Astrocyte of the spinal cord (primary cell): Measurements from ENCODE around the gene ACER3.
A peak's percentile ranks its signal among the peaks of the same experiment; 100 is the strongest.

ENCODE experiments used
- DNase-seq: peaks from one replicate; pipeline ENCODE4 v3.0.0; 2011; ENCODE audit warnings: low read depth, low spot score
- H3K4me3 ChIP-seq: 2 replicates; pipeline ENCODE4 v1.5.1; 2011; ENCODE audit warnings: low read depth, mild to moderate bottlenecking, low read length, moderate library complexity
- in situ Hi-C: cut with HindIII; loops from 2 replicates; pipeline ENCODE4 v1.10.0; 2017; ENCODE audit warnings: low sequenced_read_pairs
- TF ChIP-seq, protein P1 (sequence below): IDR thresholded peaks from 2 replicates; pipeline ENCODE4 v1.5.1; 2012; ENCODE audit warnings: low read depth, mild to moderate bottlenecking, low read length, inconsistent platforms

The ACER3 gene

DNA sequence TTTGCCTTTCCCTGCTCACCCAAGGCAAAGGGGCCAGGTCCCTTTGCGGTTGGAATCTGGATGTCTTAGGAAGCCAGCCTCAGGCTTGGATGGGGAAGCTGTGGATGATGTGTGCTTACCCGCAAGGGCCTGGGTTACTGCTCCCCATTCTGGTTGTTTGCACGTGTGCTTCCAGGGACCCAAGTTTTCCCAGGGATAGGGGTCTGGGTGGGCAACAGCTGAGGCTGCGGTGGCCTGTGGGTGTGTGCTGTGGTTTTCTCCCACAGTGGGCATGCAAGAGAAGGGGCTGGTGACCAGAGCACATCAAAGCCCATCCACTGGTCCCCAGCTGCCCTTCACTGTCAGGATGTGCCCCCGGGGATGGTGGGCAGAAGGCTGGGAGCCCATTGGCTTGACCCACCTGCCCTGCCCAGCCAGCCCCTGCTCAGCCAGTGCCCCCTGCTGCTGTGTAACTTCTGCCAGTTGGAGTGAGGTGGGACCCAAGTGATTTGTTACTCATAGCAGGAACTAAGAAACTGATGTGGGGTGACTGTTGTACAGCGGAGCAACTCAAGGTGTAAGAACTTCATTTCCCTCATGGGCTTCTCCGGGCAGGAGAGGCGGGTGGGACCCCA is 209.4 kb downstream of the ACER3 start:
- no peak for DNase-seq
- TF ChIP-seq, protein P1, sequence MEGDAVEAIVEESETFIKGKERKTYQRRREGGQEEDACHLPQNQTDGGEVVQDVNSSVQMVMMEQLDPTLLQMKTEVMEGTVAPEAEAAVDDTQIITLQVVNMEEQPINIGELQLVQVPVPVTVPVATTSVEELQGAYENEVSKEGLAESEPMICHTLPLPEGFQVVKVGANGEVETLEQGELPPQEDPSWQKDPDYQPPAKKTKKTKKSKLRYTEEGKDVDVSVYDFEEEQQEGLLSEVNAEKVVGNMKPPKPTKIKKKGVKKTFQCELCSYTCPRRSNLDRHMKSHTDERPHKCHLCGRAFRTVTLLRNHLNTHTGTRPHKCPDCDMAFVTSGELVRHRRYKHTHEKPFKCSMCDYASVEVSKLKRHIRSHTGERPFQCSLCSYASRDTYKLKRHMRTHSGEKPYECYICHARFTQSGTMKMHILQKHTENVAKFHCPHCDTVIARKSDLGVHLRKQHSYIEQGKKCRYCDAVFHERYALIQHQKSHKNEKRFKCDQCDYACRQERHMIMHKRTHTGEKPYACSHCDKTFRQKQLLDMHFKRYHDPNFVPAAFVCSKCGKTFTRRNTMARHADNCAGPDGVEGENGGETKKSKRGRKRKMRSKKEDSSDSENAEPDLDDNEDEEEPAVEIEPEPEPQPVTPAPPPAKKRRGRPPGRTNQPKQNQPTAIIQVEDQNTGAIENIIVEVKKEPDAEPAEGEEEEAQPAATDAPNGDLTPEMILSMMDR, result no peak
- in situ Hi-C loops, result no loop called here
- H3K4me3 ChIP-seq, result no peak overlapping the region

DNA sequence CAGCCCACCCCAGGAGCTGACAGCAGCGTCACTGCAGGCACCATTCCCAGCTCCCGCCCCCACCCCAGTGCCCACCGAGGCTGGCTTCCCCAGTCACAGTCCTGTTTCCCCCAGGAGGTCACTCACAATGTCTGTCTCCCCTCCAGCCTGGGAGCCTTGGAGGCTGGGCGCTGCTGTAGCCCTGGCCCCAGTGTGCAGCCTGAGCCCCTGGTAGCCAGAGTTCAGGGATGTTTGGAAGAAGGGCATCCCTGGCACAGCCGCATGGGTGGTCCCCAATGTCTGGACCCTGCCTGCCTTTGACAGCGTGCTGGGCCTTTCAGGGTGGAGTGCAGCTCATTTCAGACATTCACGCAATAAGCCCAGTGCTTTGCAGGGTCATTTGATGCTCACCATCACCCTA is 210.4 kb downstream of the ACER3 start:
- DNase-seq, result no peak
- H3K4me3 ChIP-seq, result no peak overlapping the region
- in situ Hi-C loops, result no loop called here
- TF ChIP-seq, protein P1, result no peak

DNA sequence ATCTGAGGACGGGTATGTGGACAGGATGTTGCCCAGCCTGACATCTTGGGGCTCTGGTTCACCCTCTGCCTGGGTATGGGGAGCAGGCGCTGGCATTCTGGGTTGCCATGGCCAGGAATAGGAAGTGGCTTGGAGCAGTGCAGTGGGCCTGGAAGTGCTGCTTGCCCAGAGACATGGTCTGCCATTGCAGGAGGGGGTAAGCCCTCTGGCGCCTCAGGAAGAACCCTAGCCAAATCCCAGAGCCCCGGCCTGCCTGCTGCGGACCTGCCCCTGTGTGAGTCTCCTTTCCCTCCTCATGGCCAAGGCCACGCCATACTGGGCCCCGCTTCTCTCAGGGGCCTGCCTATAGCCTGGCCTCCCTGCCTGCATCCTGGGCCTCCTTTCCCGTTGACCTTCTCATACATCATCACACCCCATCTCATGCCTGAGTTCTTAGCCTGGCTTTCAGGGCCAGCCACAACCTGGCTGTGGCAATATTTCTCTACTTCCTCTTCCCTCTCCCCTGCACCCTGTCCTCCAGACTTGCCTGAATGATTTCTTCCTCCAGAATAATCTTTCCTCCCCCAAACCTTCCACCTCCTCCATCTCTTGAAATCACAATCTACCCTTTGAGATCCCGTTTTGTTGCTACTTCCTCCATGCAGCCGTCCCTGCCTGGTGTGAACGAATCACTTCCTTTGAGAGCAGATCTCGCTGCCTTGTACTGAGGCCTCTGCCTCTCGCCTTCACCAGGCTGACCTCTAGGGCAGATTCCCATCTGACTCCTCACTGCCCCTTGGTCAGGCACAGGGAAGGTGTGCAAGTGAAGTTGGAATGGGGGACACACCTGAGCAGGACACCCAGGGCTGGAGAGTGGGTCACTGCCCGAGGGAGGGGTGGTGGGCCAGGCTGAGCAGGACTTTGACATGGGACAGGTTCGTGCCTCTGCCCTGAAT is 211.2 kb downstream of the ACER3 start:
- TF ChIP-seq, protein P1, result no peak
- H3K4me3 ChIP-seq, result no peak overlapping the region
- in situ Hi-C loops, result no loop called here
- no peak for DNase-seq

DNA sequence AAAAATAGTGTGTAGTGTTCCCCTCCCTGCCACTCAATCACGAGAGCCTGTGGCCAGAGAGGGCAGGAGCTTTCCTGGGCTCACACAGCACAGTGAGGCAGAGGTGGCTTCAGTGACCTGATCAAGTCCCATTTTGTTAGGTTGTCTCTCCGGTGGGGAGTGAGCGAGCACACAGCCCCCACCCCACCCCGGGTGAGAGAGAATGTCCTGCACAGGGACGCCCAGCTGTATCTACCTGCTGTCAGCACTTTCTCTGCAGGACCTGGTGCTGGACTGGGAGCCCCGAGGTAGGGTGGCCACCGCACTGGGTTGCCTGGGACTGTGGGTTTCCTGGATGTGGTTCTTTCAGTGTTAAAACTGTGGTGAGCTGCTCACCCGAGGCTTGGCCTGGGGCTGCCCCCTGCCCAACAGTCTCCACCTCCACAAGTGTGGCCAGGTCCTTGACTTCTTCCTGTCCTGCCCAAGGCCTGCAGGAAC is 212.2 kb downstream of the ACER3 start:
- TF ChIP-seq, protein P1, result no peak
- in situ Hi-C loops, result no loop called here
- DNase-seq, result no peak
- H3K4me3 ChIP-seq, result no peak overlapping the region

DNA sequence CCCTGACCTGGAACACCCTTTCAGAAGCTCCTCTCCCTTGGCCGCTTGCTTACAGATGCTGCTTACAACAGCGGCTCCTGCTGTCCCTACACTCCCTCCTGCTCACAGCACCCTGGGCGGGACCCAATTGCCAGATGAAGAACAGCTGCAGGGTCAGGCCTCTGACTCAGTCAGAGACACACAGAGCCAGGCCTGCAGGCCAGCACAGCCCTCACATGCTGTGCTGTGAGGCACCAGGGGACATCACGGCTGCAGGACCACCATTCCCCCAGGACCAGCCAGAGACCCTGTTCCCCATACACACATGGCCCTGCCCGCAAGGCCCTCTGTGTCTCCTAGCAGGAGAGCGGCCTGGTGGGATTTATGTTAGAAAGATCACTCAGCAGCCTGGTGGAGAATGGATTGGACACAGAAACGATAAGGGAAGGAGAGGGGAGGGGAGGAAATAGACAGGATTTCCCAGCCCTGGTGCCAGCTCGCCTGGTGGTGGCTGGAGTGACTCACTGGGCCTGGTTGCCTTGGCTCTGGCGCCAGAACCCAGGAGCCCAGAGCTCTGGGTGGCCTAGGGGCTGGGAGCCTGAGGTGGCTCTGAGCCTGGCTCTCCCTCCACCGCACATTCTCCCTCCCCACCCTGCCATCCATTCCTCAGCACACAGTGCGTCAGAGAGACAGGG is 212.7 kb downstream of the ACER3 start:
- in situ Hi-C loops, result no loop called here
- TF ChIP-seq, protein P1, result peak; percentile 52
- no peak overlapping the region for H3K4me3 ChIP-seq
- DNase-seq, result peak; percentile 90

DNA sequence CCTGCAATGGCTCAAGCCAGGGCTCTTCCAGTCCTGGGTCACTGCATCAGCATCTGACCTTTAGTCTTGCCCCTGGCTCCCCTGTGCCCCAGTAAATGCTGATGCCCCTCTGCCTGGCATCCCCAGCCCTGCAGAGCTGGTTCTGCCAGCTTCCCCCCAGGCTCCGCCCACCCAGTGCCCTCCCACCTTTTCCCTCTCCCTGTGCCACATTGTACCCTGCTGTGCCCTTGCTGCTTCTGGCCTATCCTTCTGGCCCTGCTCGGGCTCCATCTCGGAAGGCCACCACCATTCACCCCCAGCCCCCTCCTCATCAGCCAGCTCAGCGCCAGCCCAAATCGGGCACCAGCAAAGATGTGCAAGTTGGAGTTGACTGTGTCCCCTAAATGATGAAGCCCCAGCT is 213.5 kb downstream of the ACER3 start:
- no peak overlapping the region for H3K4me3 ChIP-seq
- no peak for DNase-seq
- in situ Hi-C loops, result no loop called here
- TF ChIP-seq, protein P1, result no peak
